CD4-positive, alpha-beta T cell treated with Interleukin-10 for 1 hour (primary cell): ENCODE data around the gene PLS3.

Experiments used
- DNase-seq: peaks from one replicate; pipeline ENCODE4 v3.0.0-alpha.2; 2020

The PLS3 gene

DNA sequence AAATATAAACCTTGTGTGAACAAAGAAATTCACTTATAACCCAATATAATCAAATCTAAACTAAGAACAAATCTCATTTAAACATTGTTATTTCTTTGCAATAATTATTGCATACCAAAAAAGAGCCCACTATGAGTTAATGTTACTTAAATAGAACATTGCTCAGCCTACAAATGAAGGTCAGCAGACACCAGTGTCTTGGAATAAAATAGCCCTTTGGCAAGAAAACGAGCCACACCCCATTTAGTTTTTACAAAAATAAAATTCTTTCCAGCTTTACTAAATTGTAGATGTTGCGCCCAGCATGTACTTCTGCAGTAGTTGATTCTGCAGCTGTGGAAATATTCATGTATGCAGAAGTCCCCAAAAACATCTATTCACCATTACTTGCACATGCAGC lies 12.2 kb downstream of the PLS3 start:
- DNase-seq = no peak

DNA sequence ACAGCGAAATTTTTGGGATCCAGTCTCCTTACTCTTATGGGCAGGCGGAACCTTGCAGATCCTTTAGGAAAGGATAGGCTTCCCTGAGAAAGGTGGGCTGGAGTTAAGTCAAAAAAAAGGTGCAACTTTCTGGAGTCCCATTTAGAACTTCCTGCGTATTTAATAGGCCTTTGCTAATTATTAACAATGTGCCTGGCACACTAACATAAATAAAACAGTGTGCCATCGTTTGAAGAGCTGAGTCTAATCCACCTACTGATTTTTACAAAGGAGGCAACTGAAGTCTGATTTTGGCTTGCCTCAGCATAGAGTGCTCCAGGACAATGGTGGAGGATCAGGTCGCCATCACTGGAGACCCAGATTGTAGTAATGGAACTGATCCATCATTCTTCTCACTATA lies 15.7 kb downstream of the PLS3 start:
- DNase-seq = no peak

DNA sequence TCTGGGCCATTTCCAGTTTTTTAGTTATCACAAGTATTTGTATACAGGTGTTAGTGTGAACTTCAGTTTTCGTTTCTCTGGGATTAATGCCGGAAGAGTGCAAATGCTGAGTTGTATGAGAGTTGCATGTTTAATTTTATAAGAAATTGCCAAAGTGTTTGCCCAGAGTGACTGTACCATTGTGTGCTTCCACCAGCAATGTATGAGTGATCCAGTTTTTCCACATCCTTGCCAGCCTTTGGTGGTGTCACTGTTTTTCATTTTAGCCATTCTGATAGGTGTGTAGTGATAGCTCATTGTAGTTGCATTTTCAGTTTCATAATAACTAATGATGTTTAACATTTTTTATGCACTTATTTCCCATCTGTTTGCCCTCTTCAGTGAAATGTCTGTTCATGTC lies 18.4 kb downstream of the PLS3 start:
- no peak for DNase-seq

DNA sequence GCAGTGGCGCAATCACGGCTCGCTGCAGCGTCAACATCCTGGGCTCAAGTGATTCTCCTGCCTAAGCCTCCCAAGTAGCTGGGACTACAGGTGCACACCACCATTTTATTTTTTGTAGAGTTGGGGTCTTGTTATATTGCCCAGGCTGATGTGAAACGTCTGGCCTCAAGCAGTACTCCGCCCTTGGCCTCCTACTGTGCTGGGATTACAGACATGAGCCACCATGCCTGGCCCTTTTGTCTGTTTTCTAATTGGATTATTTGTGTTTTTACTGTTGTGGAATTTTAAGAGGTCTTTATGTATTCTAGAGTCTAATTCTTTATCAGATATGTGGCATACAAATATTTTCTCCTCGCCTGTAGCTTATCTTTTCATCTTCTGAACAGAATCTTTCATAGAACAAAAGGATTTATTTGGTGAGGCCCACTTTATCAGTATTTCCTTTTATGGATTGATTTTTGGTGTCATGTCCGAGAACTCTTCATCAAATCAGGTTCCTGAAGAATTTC lies 18.9 kb downstream of the PLS3 start:
- no peak for DNase-seq

DNA sequence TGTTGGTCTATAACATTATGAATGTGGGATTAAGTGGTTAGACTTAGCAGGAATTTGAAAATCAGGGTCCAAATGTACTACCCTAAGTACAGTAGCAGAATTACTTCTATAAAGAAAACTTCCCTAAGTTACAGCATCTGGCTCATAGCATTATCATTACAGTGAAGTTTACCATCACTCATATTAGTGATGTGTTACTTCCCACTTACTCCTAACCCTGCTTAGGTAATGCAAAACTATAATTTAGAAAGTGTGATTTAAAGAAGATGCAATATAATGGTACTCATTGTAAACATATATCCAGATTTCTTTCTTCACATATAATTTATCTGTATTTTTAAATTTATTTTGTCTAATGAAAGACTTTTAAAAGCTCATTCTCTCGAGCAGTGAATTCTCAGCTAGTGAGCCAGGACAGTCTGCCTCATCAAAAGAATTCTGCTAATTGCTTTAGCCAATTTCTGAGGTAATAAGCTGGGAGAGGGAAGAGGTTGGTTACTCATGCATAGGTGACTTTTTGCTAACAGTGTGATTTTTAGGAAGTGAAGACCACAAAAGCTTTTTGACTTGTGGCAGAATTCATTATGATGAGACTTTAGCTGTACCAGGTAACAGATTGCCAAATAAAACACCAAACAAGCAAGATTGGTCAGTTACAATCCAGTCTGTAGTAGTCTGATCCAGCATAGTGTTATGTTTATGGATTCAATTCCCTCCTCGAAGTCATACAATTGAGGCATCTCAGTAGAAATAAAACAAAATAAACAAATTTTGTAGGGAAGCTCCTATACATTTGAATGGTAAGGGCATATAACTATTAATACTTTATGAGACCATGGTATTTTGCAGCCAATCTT lies 21.0 kb downstream of the PLS3 start:
- no peak for DNase-seq

DNA sequence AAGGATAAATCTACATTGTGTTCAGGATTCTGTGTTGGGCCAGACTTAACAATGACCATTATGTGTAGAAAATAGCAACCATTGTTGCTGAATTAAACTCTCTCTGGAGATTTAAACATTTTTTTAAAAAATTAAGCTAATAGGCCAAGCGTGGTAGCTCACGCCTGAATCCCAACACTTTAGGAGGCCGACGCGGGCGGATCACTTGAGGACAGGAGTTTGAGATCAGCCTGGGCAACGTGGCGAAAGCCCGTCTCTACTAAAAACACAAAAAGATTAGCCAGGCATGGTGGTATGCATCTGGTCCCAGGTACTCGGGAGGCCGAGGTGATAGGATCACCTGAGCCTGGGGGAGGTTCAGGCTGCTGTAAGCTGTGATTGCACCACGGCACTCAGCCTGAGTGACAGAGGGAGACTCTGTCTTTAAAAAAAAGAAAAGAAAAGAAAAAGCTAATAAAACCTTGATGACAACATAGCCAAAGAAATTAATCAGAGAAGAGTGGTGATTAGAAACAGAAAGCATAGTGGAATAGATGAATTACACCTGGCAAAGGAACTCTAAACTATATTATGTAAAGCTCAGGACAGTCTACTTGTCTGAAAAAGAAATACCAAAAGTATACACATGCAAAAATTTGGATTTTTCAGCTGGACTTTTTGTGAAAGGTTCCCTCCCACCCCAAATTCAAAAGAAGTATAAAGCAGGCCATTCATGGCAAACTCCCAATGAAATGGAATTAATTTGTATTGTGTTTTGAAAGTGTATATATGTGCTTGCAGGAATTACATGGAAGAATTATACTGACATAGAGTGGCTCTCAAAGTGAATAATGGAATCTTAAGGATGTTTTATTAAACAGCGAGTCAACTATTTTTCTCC lies 21.9 kb downstream of the PLS3 start:
- no peak for DNase-seq

DNA sequence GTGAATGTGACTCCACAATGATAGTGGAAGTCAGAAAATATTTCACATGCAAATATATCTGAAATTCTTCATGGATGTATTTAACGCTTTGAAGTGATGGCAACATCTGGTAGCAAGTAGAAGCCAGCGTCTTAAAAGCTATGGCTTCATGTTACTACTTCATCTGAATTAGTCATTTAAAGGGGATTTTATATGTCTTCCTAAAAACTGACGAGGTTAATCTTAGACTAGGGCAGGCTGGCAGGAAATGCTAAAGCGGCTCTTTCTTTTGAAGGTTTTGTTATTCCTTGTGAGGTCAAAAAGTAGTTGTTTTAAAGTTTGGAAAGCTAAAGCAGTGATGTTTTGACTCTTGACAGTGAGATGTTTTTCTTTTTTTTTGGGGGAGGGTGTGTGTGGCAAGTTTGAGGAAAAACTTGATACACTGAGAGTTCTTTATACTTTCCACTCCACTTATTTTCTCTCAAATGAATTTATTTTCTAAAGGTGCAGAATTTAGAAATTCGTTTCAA lies 22.6 kb downstream of the PLS3 start:
- DNase-seq = no peak

DNA sequence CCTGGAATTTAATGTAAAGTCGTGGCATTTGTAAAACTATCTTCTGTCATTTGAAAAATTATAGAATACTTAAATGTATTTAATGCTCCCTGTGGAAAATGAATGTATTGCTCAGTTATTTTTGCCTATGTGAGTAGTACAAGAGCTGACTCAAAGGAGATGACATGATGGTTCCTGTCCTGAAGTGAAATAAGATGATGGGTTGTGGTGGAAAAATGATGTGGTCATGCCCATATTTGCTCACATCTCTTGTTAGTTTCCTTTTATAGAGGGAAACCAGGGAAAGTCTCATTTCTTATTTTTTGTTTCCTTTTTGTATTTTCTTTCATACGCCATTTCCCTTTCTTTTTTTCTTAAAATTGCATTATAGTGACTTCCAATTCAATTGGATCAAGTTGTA lies 23.7 kb downstream of the PLS3 start:
- no peak for DNase-seq

DNA sequence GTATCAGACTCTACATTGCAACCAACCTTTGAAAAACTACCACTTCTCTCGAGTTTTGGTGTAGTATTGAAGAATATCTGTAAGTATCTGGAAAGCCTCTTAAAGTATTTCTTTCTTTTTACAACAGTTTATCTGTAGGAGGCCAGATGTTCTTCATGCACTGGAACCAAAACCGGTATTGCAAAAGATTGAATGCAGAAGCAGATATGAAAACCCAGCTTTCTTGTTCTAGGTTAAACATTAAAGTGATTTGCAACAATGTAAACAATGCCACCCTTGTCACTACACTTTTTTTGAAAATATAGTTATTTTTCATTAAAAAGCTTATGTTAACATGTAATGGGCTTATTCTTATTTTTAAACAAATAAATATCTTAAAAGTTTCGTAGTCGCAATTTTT lies 27.2 kb downstream of the PLS3 start:
- no peak for DNase-seq

DNA sequence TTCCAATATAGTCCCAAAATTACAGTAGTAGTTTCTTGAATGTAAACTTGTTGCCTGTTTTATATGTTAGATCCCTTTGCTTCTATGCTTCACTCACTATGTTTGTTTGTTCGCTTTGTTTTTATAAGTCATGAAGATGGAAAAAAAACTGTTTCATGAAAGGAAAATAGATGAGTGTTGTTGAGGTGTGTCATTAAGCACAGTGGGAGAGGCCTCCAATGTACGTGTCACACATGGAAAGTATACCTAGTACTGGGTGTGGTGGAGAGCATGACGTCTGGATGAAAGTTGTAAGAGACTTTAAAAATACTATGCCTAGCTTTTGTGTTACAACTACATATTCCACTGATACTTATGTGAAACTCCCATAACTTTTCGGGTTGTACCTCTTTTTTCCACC lies 28.4 kb downstream of the PLS3 start:
- no peak for DNase-seq

DNA sequence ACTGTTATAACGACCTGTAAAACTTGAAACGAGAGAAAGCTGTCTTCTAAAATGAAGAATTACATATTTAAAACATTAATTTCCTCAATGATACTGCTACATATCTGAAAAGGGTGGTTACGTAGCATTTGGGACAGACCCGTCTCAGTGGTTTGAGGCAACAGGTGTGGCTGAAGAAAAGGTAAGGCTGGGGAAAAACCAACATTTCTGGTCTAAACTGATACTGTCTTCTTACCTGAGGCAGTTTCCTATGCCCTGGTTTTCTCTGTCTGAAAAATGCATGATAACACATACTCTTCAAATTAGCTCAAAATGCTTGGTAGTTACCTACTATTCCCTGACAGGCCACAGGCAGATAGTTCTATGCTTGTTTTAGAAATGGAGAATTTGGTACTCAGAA lies 30.4 kb downstream of the PLS3 start:
- DNase-seq = no peak

DNA sequence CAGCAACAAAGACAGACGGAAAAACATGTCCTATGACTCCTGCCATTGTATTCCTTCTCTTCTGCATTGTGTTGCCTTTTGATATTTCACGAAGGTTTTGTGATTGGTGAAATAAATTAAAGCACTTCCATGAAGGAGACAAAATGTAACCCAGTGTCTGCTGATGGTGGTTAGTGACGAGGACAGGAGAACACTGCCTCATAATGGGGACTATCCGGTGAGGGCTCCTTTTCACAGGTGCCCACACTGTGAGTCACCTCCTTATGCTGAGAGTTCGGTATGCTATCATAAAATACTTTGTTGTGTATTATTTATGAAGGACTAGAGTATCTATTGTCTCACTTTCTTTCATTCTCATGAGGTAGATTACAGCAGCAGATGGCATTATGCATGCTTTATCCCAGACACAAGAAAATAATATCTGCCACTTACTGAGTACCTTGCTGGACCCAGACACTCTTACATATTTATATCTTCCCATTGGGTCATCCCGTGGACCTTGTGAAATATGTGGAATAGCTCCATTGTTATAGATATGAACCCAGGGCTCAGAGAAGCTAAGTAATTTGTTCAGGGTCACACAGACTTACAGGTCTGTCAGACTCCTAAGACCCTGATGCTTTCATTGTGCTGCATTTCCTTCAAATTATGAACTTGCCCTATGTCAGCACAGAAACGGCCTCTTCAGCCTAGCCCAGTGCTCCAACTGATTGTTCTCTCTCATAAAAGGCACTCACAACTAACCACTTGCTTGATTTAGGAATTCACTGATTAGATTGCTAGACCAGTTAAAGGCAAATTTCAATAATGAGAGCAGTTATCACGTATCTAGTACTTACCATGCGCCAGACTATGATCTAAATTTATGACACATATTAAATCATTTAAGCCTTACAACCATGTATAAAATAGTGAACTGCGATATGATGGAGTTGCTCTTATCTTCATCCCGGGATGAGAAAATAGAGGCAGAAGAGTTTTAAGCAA lies 31.2 kb downstream of the PLS3 start:
- no peak for DNase-seq

DNA sequence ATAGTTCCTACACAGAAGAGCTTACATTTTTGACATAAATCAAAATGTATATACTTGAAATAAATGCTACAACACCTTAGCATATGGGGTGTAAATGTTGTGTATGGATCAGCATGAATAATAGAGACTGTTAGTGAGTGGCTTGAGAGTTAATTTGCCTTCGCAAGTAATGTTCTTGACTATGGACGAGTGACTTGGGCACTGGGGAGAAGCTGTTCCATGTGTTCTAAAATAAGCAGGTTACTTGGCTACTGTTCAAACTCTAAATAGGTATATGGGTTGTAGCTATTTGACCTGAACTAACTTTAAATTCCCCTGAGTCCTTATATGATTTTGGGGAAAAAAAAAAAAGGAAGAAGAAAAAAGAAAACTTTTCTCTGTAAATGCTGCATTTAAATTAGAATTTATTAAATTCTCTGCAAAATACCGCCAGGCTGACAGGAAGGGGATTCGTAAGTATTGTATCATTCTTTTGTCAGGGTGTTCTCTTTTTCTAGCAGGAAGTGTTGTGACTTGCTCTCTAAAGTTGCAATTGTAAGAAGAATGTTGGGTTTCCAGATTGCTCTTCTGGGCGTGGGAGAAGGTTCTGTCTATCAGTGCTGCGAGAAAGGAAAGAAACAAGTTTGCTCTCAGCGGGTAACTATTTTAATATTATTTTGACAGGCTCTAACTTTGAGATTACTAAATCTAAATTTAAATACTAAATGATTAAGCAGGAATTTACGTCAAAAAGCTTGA lies 32.2 kb downstream of the PLS3 start:
- DNase-seq = no peak

DNA sequence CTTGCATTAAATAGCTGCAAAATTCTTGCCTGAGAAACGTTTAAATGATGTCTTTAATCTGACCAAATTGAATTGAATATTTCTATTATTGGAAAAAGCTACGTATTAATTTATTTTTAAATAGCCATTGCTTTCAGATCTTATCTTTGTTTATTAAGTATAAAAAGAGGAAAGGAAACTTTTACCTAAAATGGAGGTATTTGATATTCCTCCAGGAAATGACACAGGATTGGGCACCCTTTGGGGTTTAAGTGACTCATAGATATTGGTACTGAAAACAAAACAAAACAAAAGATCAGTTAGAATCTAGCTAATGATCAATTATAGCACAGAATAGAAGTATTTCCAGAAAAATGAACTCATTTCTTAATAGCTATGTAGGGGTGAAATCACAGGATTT lies 34.1 kb downstream of the PLS3 start:
- DNase-seq = no peak

DNA sequence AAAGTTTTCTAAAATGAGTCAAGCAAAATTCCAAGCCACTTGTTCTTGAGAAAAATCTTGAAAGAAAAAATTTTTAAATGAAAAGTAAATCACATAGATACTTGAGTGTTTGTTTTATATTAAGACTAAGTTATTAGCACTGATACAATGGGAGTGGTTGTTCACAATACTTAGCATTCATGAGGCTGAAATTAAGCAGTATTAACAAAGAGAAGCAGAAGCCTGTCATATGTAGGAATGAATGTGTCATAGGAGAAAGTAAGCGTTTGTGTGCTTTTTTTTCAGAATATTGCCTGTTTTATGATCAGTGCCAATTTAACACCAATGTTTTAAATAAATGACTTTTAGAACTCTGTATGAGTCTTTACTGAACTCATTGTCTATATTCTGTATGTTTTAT lies 37.6 kb downstream of the PLS3 start:
- no peak for DNase-seq

DNA sequence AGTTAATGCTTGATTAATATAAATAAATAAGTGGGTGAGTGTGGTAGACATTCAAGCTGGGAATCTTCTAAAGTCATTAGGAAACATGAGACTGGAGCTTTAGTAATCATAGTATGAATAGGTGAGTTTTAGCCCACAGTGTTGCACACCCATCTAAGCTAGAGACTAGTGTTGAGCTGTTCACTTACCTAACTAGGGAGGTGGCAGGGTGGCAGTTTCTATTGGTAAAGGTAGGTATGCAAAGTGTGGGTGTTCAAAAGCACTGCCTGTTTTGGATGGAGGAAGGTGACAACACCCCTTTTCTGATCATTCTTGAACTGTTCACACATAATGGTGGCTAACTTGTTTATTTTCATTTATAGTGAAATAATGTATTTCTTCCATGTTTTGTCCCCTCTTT lies 41.3 kb downstream of the PLS3 start:
- no peak for DNase-seq

DNA sequence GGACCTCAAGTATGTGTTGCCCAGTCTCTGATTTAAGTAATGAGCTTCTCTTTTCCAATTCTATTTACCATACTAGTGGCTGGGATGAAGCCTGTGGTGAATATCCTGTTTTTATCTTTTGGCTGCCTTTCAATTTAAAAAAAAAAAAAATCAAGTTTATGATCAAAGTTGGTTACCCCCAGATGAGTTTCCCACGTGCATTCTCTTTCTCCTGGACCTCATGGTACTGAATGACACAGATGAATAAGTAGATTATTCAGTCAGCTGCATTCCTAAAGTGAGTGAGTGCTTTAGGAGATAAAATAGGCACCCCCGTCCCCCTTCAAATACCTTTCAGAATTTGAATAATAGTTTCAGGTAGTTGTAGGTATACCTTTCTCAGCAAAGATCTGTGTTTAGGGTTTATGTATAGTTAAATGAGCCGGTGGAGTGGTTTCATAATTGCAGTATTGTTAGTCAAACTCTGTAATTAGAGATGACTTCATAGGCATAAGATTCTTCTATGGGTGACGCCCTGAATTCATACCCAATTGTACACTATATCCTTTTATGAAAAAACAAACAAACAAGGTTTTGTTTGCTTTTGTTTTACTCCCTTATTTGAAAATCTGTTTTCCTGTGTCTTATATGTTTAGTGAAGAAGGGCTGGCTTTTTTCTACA lies 41.9 kb downstream of the PLS3 start:
- no peak for DNase-seq

DNA sequence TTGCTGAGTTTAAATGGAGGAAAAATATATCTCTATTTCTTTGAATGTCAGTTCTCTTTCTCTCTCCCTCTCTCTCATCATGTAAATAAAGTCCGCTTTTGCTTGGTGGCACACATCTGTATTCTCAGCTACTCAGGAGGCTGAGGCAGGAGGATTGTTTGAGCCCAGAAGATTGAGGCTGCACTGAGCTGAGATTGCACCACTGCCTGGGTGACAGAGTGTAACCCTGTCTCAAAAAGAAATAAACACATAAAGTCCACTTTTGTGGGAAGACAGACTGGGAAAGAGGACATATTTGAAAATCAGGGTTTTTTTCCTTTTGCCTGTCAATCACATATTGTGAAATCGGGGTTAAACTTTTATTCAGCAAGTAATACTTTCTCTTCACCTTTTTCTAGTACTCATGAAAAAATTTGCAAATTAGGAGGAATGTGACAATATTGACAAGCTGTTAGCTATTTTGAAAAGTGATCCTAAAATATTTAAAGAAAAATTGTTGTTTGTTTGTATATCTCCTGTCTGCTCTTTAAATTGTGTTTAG lies 42.6 kb downstream of the PLS3 start:
- DNase-seq = no peak

DNA sequence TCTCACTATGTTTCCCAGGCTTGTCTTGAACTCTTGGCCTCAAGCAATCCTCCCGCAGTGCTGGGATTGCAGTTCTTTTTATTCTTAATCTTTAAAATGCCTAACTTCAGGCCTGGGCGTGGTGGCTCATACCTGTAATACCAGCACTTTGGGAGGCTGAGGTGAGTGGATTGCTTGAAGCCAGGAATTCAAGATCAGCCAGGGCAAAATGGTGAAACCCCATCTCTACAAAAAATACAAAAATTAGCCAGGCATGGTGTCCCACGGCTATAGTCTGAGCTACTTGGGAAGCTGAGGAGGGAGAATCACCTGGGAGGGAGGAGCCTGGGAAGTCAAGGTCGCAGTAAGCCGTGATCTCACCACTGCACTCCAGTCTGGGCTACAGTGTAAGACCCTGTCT lies 45.9 kb downstream of the PLS3 start:
- no peak for DNase-seq

DNA sequence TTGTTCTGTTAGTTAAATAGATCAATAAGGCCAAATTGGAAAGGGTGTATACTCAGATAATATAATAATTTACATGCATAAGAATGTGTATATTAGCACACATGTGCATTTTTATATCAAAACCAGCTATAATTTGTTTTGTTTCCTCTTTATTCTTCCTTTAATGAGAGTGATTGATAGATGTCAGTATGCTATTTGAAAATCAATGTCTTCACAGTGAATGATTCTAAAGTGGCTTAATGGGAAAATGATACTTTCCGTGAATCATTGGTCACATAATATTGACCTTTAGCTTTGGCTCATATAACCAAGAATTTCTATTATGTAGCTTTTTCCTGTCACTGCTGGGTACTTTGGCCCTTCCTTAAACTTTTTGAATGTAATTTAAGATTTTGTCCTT lies 48.6 kb downstream of the PLS3 start:
- no peak for DNase-seq
